NCI-H2227 treated with DMSO at 0.1 percent for 48 hours (cell line): ENCODE data around the gene DAPL1.
"Not testable (repeated sequence)": the region's sequence is repeated elsewhere in the genome, so short reads cannot be mapped to it uniquely, and the experiment has no call there.

Experiments used
- DNase-seq: peaks from one replicate; lab custom pipeline; 2025; lab: John Stamatoyannopoulos, UW

Gene DAPL1

DNA sequence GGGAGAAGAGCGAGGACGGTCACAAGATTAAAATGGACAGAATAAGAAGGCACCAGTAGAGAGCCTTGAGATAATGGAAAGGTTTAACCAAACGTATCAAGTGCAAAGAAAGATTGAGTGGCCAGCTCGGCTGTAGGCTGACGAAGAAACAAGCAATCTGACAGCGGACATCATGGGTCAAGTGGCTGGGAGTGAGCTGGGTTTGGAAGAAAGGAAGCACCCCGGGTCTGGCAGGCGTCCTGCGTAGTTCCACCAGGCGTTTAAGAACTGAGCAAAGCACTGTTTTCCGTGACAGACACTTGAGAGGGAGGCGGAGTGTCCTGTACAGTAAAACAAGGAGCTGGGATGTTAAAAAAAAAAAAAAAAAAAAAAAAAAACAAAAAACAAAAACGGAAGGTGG lies 27.1 kb downstream of the DAPL1 start:
- peak; percentile 73 for DNase-seq

DNA sequence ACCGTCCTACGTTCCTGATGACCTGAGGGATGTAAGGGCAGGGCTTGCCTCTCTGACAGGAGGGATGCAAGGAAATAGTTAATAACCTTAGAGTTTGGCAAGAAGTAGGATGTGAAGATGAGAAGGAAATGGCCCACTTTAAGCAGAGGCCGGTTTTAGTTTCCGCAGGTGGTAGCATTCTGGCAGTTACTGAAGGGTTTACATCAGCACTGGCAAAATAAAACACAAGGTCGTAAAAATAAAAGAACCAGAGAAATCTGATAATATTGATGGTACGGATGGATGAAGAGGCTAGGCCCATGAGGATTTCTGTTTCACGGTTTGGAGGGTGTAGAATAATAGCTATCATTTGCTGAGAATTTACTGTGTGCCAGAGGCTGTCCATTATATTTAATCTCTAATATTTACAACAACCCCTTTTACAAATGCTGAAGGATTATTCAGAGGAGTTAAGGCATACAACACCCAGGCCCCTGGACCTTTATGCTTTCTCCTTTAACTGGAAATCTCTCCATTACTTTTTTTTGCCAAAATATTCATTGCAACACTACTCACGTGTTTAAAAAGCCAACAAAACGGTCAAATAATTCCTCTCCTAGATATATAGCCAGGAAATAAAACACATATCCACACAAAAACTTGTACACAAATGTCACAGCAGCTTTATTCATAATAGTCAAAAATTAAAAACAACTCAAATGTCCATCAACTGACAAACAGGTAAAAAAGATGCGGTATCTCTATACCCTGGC lies 28.5 kb downstream of the DAPL1 start:
- DNase-seq = no peak

DNA sequence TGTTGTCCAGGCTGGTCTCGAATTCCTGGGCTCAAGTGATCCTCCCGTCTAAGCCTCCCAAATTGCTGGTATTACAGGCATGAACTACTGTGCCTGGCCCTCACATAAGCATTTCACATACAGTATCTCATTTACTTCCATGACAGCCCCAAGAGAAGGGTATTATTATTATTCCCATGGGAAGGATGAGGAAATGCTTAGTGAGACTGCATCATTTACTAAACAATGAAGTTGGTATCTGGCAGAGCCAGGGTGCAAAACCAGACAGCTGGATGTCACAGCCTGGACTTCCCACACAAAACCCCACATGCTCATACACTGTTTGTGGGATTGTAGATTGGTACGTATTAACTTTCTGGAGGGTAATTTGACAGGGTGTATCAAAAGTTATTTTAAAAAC lies 29.9 kb downstream of the DAPL1 start:
- no peak for DNase-seq

DNA sequence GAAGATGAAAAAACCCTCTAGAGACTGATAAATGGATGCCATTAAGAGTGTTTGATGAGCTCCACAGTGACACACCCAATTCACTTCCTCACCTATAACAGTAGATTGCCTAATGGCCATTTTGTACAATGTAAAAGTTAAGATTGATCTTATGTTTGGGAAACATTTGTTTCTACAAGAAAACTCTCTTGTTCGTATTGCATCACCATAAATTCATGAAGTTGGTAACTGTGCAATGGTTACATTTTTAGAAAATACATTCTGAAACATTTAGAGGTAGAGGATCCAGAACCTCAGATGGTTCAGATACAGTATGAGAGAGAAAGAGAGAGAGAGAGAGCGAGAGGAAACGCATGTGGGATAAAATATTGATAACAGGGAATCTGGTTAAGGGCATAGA lies 31.8 kb downstream of the DAPL1 start:
- DNase-seq = no peak

DNA sequence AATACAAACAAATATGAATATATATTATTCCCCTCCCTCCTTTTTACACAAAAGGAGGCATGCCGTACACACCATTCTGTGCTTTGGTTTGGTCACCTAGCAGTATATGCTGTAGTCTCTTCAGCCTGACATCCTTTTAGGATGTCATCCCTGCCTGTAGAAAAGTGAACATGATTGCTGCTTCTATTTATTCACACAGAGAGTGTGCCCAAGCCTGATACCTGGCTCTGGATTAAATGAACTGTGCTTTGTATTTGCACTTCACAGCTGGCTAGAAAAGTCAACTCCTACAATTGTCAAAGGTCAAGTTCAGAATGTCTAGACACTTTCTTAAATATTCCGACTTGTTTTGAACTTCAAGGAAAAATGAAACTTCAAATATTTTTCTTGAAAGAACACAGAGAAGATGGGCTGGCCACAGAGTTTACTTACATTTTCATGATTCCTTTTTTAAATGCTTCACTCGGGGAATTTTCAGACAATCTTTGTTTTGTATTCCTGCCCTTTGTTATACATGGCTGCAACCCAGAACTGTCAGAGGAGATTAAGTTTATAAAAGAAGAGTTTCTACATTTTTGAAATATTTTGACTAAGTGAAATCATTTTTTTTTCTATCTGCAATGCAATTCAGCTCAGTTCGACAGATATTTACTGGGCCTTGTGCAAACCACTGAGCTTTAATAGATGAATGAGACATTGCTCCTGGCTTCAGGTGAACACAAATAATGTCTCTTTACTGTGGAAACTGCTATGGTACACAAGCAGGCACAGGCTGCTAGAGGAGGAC lies 33.5 kb downstream of the DAPL1 start:
- DNase-seq = no peak

DNA sequence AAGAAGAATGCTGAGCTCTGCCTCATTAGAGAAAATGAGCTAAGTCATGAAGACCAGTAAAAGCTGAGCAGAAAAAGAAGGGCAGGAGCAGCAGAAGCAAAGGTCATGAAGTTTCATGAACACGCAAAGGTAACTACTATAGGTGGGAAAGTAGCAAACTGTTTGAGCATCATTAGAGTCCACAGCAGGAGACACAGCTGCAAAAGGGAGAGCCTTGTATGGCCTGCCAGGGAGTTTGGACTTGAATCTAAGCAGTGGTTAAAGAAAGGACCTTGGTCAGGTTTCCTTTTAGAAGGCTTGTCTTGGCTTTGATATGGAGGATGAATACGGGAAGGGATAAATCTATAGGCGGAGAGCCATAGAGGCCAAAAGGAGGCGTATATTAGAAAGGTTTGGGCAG lies 34.0 kb downstream of the DAPL1 start:
- DNase-seq = no peak

DNA sequence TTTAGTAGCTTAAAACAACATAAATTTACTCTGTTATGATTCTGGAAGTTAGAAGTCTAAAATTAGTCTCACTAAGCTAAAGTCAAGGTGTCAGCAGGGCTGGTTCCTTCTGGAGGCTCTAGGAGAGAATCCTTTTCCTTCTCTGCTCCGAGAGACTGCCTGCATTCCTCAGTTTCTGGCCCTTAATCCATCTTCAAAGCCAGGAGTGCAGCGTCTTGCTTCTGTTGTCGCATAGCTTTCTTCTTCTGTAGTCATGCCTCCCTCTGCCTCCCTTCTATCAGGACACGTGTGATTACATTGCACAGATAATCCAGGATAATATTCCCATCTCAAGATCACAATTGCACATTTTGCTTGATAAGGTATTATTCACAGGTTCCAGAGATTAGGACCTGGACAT lies 35.1 kb downstream of the DAPL1 start:
- DNase-seq = no peak

DNA sequence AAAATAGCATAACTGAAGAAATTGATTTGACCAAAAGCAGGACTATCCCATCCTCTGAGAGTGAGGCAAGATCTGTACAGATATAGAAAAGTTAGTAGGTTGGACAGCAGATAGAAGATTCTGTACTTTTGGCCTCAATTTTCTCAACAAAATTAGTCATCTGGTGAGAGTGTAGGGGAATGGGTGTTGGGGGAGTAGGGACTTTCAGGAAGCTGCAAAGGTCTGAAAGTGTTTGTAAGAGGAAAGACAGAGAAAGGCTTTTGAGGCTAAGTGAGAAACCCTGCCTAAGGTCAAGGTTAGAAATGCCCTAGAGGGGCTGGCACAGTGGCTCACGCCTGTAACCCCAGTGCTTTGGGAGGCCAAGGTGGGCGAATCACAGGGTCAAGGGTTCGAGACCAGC lies 40.3 kb downstream of the DAPL1 start:
- DNase-seq = no peak

DNA sequence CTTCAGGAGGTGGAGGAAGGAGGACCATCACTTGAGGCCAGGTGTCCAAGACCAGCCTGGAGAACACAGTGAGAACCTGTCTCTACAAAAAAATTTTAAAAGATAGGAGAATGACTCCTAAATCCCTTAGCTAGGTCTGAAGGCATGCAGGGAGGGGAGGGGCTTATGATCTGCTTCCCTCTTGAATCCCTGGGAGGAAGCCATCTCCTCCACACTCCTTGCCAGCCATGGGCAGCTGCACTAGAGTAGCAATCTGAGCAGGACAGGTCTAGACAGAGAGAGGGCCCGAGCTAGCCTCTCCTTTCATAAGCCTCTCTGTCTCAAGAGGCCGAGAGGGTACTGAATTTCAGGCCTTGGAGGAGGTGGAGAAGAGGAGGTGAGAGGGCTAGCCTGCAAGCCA lies 42.5 kb downstream of the DAPL1 start:
- DNase-seq = no peak

DNA sequence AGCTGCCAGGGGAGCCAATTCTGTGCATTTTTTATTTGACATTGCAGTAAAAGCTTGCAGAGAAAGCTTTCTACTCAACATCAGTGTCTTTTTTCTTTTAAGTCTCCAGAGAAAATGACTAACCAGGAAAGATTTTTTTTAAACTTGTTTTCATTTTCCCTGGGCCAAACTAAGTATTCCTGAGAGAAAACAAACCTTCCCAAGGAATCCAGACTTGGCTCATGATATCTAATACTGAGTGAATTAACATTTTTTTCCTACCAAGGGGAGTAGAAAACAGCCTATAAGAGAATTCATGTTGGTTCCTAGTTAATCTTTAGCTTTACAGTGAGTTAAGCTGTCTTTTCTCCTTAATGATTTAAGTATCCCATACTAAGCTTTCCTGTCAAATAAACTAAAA lies 46.7 kb downstream of the DAPL1 start:
- no peak for DNase-seq

DNA sequence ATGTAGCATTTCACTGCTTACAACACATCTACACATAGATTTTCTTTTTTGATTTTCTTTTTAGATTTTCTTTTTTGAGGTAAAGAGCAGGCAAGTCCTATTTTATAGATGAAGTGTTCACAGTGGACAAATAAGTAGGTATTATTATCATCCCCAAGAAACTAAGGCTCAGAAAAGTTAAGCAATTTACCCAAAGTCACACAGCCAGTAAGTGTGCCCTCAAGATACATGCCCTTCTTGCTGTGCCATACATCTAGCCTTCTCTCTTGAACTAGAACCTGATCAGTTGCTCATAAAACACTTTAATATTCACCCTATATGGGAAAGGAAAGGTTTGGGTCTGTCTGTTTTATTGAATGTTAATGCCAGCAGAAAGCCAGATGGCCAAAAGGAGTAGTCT lies 50.3 kb downstream of the DAPL1 start:
- DNase-seq = no peak

DNA sequence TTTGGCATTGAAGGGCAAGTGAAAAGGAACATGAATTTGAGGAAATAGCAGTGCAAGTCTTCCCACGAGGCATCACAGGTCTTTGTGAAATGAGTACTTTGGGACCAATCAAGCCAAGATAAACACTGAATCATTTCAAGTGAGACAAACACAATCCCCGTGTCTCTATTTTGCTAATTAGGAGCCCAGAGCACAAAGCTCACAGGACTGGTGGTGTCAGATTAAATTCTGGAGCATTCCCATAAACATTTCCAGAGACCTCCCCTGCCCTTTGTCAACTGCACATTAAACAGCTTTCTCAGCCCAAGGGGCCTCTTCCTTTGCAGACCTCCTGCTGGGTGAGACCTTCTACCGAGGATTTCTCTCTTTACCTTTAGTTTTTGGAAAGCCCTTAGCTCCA lies 50.7 kb downstream of the DAPL1 start:
- DNase-seq = no peak

DNA sequence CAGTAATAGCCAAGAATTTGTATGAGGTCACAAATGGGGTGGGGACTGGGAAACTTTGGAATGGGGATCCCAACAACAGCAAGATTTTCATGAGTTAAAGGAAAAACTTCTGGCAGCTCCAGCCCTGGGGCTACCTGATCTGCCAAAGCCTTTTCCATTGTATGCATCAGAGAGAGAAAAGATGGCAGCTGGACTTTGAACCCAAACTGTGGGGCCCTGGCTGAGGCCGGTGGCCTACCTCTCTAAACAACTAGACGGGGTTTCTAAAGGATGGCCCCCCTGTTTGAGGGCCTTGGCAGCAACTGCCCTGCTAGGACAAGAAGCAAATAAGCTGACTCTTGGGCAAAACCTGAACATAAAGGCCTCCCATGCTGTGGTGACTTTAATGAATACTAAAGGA lies 52.4 kb downstream of the DAPL1 start:
- DNase-seq = not testable (repeated sequence)

DNA sequence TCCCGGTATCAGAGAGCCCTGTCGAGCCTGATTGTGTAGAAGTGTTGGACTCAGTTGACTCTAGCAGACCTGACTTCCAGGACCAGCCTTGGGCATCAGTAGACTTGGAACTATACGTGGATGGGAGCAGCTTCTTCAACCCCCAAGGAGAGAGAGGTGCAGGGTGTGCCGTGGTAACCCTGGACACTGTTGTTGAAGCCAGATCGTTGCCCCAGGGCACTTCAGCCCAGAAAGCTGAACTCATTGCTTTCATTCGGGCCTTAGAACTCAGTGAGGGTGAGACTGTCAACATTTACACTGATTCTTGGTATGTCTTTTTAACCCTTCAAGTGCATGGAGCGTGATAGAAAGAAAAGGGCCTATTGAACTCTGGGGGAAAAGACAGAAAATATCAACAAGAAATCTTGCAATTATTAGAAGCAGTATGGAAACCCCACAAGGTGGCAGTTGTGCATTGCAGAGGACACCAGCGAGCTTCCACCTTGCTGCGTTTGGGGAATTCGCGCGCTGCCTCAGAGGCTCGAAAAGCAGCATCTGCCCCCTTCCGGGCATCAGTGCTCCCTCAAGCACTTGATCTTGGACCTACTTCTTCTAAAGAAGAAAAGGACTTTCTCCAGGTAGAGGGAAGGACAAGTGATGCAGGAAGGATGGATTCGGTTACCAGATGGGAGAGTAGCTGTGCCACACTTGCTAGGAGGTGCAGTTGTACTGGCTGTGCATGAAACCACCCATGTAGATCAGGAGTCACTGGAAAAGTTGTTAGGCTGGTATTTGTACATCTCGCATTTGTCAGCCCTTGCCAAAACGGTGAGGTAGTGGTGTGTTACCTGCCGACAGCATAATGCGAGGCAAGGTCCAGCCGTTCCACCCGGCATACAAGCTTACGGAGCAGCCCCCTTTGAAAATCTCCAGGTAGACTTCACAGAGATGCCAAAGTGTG lies 53.2 kb downstream of the DAPL1 start:
- not testable (repeated sequence) for DNase-seq

DNA sequence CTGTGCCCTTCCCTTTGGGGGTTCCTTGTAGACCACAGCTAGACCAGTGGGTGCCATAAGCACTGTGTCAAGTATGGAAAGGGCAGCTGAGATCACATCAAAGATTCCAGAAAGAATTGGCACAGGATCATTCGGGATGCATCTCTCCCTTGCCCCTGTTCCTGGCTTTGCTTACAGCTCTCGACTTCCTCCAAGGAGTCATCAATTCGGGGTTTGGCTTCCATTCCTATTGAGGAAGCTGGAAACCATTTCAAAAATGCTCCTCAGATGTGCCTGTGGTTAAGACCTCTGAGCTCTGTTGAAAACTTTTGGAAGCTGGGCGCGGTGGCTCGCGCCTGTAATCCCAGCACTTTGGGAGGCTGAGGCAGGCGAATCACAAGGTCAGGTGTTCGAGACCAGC lies 65.1 kb downstream of the DAPL1 start:
- not testable (repeated sequence) for DNase-seq

DNA sequence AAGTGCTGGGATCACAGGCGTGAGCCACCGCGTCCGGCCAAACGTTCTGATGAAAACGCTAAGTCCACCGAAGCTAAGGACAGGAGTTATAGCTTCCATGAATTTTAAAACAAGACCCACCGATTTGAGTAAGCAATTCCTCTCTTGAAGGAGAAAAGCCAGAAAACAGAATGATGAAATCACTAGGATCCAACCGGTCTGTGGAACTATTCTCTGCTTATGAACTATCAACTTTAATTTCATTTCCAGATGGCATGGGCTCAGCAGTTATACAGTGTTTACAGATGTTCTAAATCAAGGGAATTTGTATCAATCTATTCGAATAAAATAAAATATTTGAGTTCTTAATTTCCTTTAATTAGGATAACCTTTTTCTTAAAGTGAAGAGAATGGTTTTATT lies 66.5 kb downstream of the DAPL1 start:
- DNase-seq = not testable (repeated sequence)

DNA sequence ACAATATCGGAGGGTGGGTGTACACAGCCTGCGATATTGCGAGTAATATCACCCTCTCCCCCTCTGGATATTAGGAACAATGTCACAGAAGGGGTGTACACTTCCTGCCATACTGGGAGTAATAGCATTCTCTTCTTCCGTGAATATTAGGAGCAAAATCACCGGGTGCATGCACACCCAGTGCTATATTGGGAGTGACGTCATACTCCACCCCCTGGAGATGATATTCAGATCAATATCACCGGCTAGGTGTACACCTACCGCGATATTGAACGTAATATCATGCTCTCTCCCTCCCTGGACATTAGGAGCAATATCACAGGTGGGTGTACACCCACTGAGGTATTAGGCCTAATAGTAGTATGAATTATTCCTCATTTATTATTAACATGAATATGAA lies 70.4 kb downstream of the DAPL1 start:
- not testable (repeated sequence) for DNase-seq
